Esophagus muscularis mucosa (tissue), 4 donors: ENCODE measurements around the gene CTRB1.
"Not testable (repeated sequence)": the region's sequence is repeated elsewhere in the genome, so short reads cannot be mapped to it uniquely, and the experiment has no call there.

Source experiments
- CTCF ChIP-seq, 3 experiments: fragments of 200-600 bp in 2 of 3; fragments of 450-650 bp in 1 of 3; sonication (generic) in 2 of 3; IDR thresholded peaks; one replicate each; pipeline ENCODE4 v1.5.1; 2017 to 2019; ENCODE audit warnings: antibody characterized with exemption in 3 of 3, mild to moderate bottlenecking in 2 of 3, moderate library complexity in 1 of 3
- EP300 ChIP-seq: sonication (generic); formaldehyde crosslinking; IDR thresholded peaks from one replicate; pipeline ENCODE4 v1.6.1; 2017; ENCODE audit warnings: antibody characterized with exemption
- POLR2A ChIP-seq: fragments of 450-650 bp; IDR thresholded peaks from one replicate; pipeline ENCODE4 v1.6.1; 2017; ENCODE audit warnings: antibody characterized with exemption, moderate library complexity, mild to moderate bottlenecking, low read depth
- POLR2AphosphoS5 ChIP-seq, 2 donors: sonication (generic); formaldehyde crosslinking; IDR thresholded peaks; one replicate each; pipeline ENCODE4 v1.6.1; 2017; ENCODE audit warnings: antibody characterized with exemption in 2 of 2

GRCh38 chr16:75269358-75269757 is 50.6 kb downstream of the CTRB1 start:
- not testable (repeated sequence) for TF ChIP-seq CTCF (IDR thresholded peaks at IDR 0.05); POLR2A; POLR2AphosphoS5 (IDR thresholded peaks at IDR 0.05); EP300
